ENCODE measurements around the gene FAU. TPM values are rescaled to one million over a fixed set of nuclear protein-coding genes. Genes with fewer than 3 reads are reported as not detected.

FAU gene
- total and polyA plus RNA-seq, 2 of the 13 experiments (the other 11 are each of a cell fraction or from before 2014, with no cell fraction given), result 374 to 869 TPM

- in situ Hi-C loops (cut with HindIII; ENCODE audit: extremely low pct_ligation_motif_present, low pct_unique_long_range_greater_than_20kb), result no loop called here
- DNase-seq (ENCODE audit: low spot score) (no peak), FAIRE-seq (no peak), ATAC-seq (no peak)
- no peaks in the 10 kb centered on the region for H3K9me3 ChIP-seq (ENCODE audit: low read length)
- no peak overlapping the region for H2AFZ ChIP-seq (ENCODE audit: low read length)
- no peak overlapping the region for H3K9ac ChIP-seq (ENCODE audit: insufficient read depth, low read depth, low read length)
- H3K4me2 ChIP-seq (ENCODE audit: low read depth, low read length), result peak overlapping the region; percentile 14; the same call in 1 of the 2 replicates
- peaks cover 32% of the 10 kb centered on the region for H3K79me2 ChIP-seq (ENCODE audit: insufficient read depth, low read length)
- peaks cover 7 to 22% of the 10 kb centered on the region in 2 experiments; a peak in 4 of 5 replicates for H3K36me3 ChIP-seq (replicated peaks in 1 of 2; ENCODE audit: control insufficient read depth in 1 of 2, insufficient read depth in 2 of 2, low read length in 2 of 2)
- ChIA-PET CTCF (ENCODE audit: low intra/inter-chr PET ratio, low total read pairs) (interaction anchor here (1.4 to 1.5 kb wide), 2 partner anchors 62 to 104 kb away, joined by 5 to 11 read pairs; partner anchors contain the start of genes ARL2 and CAPN1), POLR2A (interaction anchor here (1.0 to 4.1 kb wide), 11 partner anchors 8 to 339 kb away, joined by 3 to 23 read pairs (median 3); partner anchors contain the start of genes CAPN1, GPHA2, SAC3D1 and SNX15)
- H4K20me1 ChIP-seq (ENCODE audit: insufficient read depth, low read length), result no peaks in the 10 kb centered on the region
- H3K27me3 ChIP-seq (ENCODE audit: control insufficient read depth in 1 of 2, insufficient read depth in 2 of 2, low read length in 2 of 2), result no peaks in the 10 kb centered on the region; a peak in 1 of 5 replicates
- BruUV-seq (replicated peaks), result no TSS peak
- no peak overlapping the region for H3K4me3 ChIP-seq (replicated peaks in 1 of 3; ENCODE audit: insufficient read depth in 1 of 3, low read depth in 2 of 3, low read length in 3 of 3)
- TF ChIP-seq ZNF550 (CRISPR knock-in tag; IDR thresholded peaks at IDR 0.05; ENCODE audit: borderline replicate concordance) (0 out of 2 replicates have a peak, but pooled peaks have one; percentile 35), PBX3 (CRISPR knock-in tag; IDR thresholded peaks at IDR 0.05; ENCODE audit: borderline replicate concordance) (no peak), YEATS4 (CRISPR knock-in tag; IDR thresholded peaks at IDR 0.05; ENCODE audit: borderline replicate concordance) (no peak), POLR2A (IDR thresholded peaks at IDR 0.05; ENCODE audit: insufficient read depth in 1 of 2, low read depth in 2 of 2, low read length in 2 of 2) (peak in 1 of 2 experiments; percentile 12; a peak in 1 of 4 replicates), ZNF678 (CRISPR knock-in tag; IDR thresholded peaks at IDR 0.05) (0 out of 2 replicates have a peak, but pooled peaks have one; percentile 1), KLF12 (CRISPR knock-in tag; IDR thresholded peaks at IDR 0.05; ENCODE audit: borderline replicate concordance) (0 out of 2 replicates have a peak, but pooled peaks have one; percentile 1), ZNF839 (CRISPR knock-in tag; IDR thresholded peaks at IDR 0.05; ENCODE audit: borderline replicate concordance) (0 out of 2 replicates have a peak, but pooled peaks have one; percentile 11), SALL2 (CRISPR knock-in tag; IDR thresholded peaks at IDR 0.05) (0 out of 2 replicates have a peak, but pooled peaks have one; percentile 7)
- H3K4me1 ChIP-seq (ENCODE audit: insufficient read depth, low read length), result peaks cover 46% of the 10 kb centered on the region
- 93% methylated on average over 17 of the region's 18 CpGs for WGBS (ENCODE audit: low lambda C conversion rate)
- no peak overlapping the region for H3K27ac ChIP-seq (ENCODE audit: extremely low read length, insufficient read depth, low read length)
- intact Hi-C loops (cut with micrococcal nuclease; ENCODE audit: unreplicated experiment), result no loop called here
These were observed 3.7 kb downstream of the FAU start for GRCh38 chr11:65118097-65118837.

Measured in HepG2 (cell line).